ENCODE measurements around the gene CLTC. TPM values are rescaled to one million over a fixed set of nuclear protein-coding genes. Genes with fewer than 3 reads are reported as not detected.

CLTC gene
- total and polyA plus RNA-seq, 4 donors, result 274 to 600 (median 318) TPM

GRCh38 chr17:59693582-59693981, 73.9 kb downstream of the CLTC start:
- 83% methylated on average over 5 of the region's 7 CpGs for WGBS (ENCODE audit: insufficient coverage)
- Histone ChIP-seq H3K36me3 (ENCODE audit: control insufficient read depth, insufficient read depth, low read length) (peaks cover 30% of the 10 kb centered on the region), H3K4me3 (ENCODE audit: low read depth, low read length) (no peak overlapping the region)

GRCh38 chr17:59694344-59694743, 74.6 kb downstream of the CLTC start:
- no peak overlapping the region for H3K27ac ChIP-seq (ENCODE audit: low read depth, low read length)
- H3K27me3 ChIP-seq (ENCODE audit: control insufficient read depth, insufficient read depth, low read length), result no peaks in the 10 kb centered on the region
- H3K4me3 ChIP-seq (ENCODE audit: low read depth, low read length), result no peak overlapping the region
- peaks cover 32% of the 10 kb centered on the region for H3K36me3 ChIP-seq (ENCODE audit: control insufficient read depth, insufficient read depth, low read length)
- H3K9me3 ChIP-seq (ENCODE audit: control insufficient read depth, insufficient read depth, low read length), result no peaks in the 10 kb centered on the region
- DNase-seq (ENCODE audit: low read depth in 4 of 6, low spot score in 6 of 6), result no peak
- whole genome bisulfite sequencing (ENCODE audit: insufficient coverage), result no CpG with 5 or more reads among the region's 2 CpGs
- no peaks in the 10 kb centered on the region for H3K4me1 ChIP-seq (ENCODE audit: control insufficient read depth, insufficient read depth, low read length)

More at GRCh38 chr17:59693582-59693981, 73.9 kb downstream of the CLTC start:
- Histone ChIP-seq H3K27me3 (ENCODE audit: control insufficient read depth, insufficient read depth, low read length) (no peaks in the 10 kb centered on the region), H3K27ac (ENCODE audit: low read depth, low read length) (no peak overlapping the region), H3K4me1 (ENCODE audit: control insufficient read depth, insufficient read depth, low read length) (no peaks in the 10 kb centered on the region), H3K9me3 (ENCODE audit: control insufficient read depth, insufficient read depth, low read length) (no peaks in the 10 kb centered on the region)
- no peak for DNase-seq (ENCODE audit: low read depth in 4 of 6, low spot score in 6 of 6)

- no peaks in the 10 kb centered on the region for H3K27me3 ChIP-seq (ENCODE audit: control insufficient read depth, insufficient read depth, low read length)
- no peaks in the 10 kb centered on the region for H3K9me3 ChIP-seq (ENCODE audit: control insufficient read depth, insufficient read depth, low read length)
- H3K4me1 ChIP-seq (ENCODE audit: control insufficient read depth, insufficient read depth, low read length), result no peaks in the 10 kb centered on the region
- H3K36me3 ChIP-seq (ENCODE audit: control insufficient read depth, insufficient read depth, low read length), result peaks cover 37% of the 10 kb centered on the region
- no peak overlapping the region for H3K4me3 ChIP-seq (ENCODE audit: low read depth, low read length)
- 100% methylated on average over 1 of the region's 3 CpGs for whole genome bisulfite sequencing (ENCODE audit: insufficient coverage)
- DNase-seq (ENCODE audit: low read depth in 4 of 6, low spot score in 6 of 6), result no peak
- no peak overlapping the region for H3K27ac ChIP-seq (ENCODE audit: low read depth, low read length)
Measured at GRCh38 chr17:59695945-59696681, 76.4 kb downstream of the CLTC start.

- H3K4me1 ChIP-seq (ENCODE audit: control insufficient read depth, insufficient read depth, low read length), result no peaks in the 10 kb centered on the region
- H3K27ac ChIP-seq (ENCODE audit: low read depth, low read length), result no peak overlapping the region
- no peaks in the 10 kb centered on the region for H3K27me3 ChIP-seq (ENCODE audit: control insufficient read depth, insufficient read depth, low read length)
- H3K36me3 ChIP-seq (ENCODE audit: control insufficient read depth, insufficient read depth, low read length), result peaks cover 32% of the 10 kb centered on the region
- no peak for DNase-seq (ENCODE audit: low read depth in 4 of 6, low spot score in 6 of 6)
- no CpG with 5 or more reads among the region's 2 CpGs for WGBS (ENCODE audit: insufficient coverage)
- no peaks in the 10 kb centered on the region for H3K9me3 ChIP-seq (ENCODE audit: control insufficient read depth, insufficient read depth, low read length)
- H3K4me3 ChIP-seq (ENCODE audit: low read depth, low read length), result no peak overlapping the region
Measured at GRCh38 chr17:59696682-59697277, 77.1 kb downstream of the CLTC start.

GRCh38 chr17:59698143-59698542, 78.4 kb downstream of the CLTC start:
- WGBS (ENCODE audit: insufficient coverage), result 80% methylated on average over 1 of the region's 4 CpGs
- peaks cover 22% of the 10 kb centered on the region for H3K36me3 ChIP-seq (ENCODE audit: control insufficient read depth, insufficient read depth, low read length)
- no peak overlapping the region for H3K27ac ChIP-seq (ENCODE audit: low read depth, low read length)
- no peaks in the 10 kb centered on the region for H3K4me1 ChIP-seq (ENCODE audit: control insufficient read depth, insufficient read depth, low read length)
- no peaks in the 10 kb centered on the region for H3K9me3 ChIP-seq (ENCODE audit: control insufficient read depth, insufficient read depth, low read length)
- H3K4me3 ChIP-seq (ENCODE audit: low read depth, low read length), result no peak overlapping the region
- DNase-seq (ENCODE audit: low read depth in 4 of 6, low spot score in 6 of 6), result no peak
- H3K27me3 ChIP-seq (ENCODE audit: control insufficient read depth, insufficient read depth, low read length), result no peaks in the 10 kb centered on the region

GRCh38 chr17:59699218-59699617, 79.5 kb downstream of the CLTC start:
- 95% methylated on average over 5 of the region's 7 CpGs for WGBS (ENCODE audit: insufficient coverage)
- DNase-seq (ENCODE audit: low read depth in 4 of 6, low spot score in 6 of 6), result no peak
- Histone ChIP-seq H3K36me3 (ENCODE audit: control insufficient read depth, insufficient read depth, low read length) (peaks cover 17% of the 10 kb centered on the region), H3K9me3 (ENCODE audit: control insufficient read depth, insufficient read depth, low read length) (no peaks in the 10 kb centered on the region), H3K4me3 (ENCODE audit: low read depth, low read length) (no peak overlapping the region), H3K27ac (ENCODE audit: low read depth, low read length) (no peak overlapping the region), H3K27me3 (ENCODE audit: control insufficient read depth, insufficient read depth, low read length) (no peaks in the 10 kb centered on the region), H3K4me1 (ENCODE audit: control insufficient read depth, insufficient read depth, low read length) (no peaks in the 10 kb centered on the region)

- Histone ChIP-seq H3K27ac (ENCODE audit: low read depth, low read length) (no peak overlapping the region), H3K9me3 (ENCODE audit: control insufficient read depth, insufficient read depth, low read length) (no peaks in the 10 kb centered on the region), H3K36me3 (ENCODE audit: control insufficient read depth, insufficient read depth, low read length) (peaks cover 17% of the 10 kb centered on the region), H3K27me3 (ENCODE audit: control insufficient read depth, insufficient read depth, low read length) (no peaks in the 10 kb centered on the region), H3K4me1 (ENCODE audit: control insufficient read depth, insufficient read depth, low read length) (no peaks in the 10 kb centered on the region), H3K4me3 (ENCODE audit: low read depth, low read length) (no peak overlapping the region)
- 88% methylated on average over 3 of the region's 6 CpGs for WGBS (ENCODE audit: insufficient coverage)
- DNase-seq (ENCODE audit: low read depth in 4 of 6, low spot score in 6 of 6), result no peak
Measured at GRCh38 chr17:59699786-59700185, 80.1 kb downstream of the CLTC start.

GRCh38 chr17:59702304-59702703, 82.6 kb downstream of the CLTC start:
- no peak for DNase-seq (ENCODE audit: low read depth in 4 of 6, low spot score in 6 of 6)
- H3K27ac ChIP-seq (ENCODE audit: low read depth, low read length), result no peak overlapping the region
- peaks cover 10% of the 10 kb centered on the region for H3K36me3 ChIP-seq (ENCODE audit: control insufficient read depth, insufficient read depth, low read length)
- WGBS (ENCODE audit: insufficient coverage), result no CpG with 5 or more reads among the region's 7 CpGs
- no peaks in the 10 kb centered on the region for H3K9me3 ChIP-seq (ENCODE audit: control insufficient read depth, insufficient read depth, low read length)
- H3K27me3 ChIP-seq (ENCODE audit: control insufficient read depth, insufficient read depth, low read length), result no peaks in the 10 kb centered on the region
- peaks cover 10% of the 10 kb centered on the region for H3K4me1 ChIP-seq (ENCODE audit: control insufficient read depth, insufficient read depth, low read length)
- H3K4me3 ChIP-seq (ENCODE audit: low read depth, low read length), result no peak overlapping the region

GRCh38 chr17:59707149-59707970, 87.7 kb downstream of the CLTC start, which contains the start of the genes PTRH2 and VMP1:
Gene PTRH2 (minus strand): TSS chr17:59707430. CDS start chr17:59697978, 9,452 bp downstream.
Gene VMP1 (plus strand): TSS chr17:59707654. CDS start chr17:59731447, 23,793 bp downstream.
- no peaks in the 10 kb centered on the region for H3K36me3 ChIP-seq (ENCODE audit: control insufficient read depth, insufficient read depth, low read length)
- under 1% methylated on average over 39 of the region's 45 CpGs for WGBS (ENCODE audit: insufficient coverage)
- H3K4me1 ChIP-seq (ENCODE audit: control insufficient read depth, insufficient read depth, low read length), result peaks cover 10% of the 10 kb centered on the region

More at GRCh38 chr17:59707149-59707970, 87.7 kb downstream of the CLTC start, which contains the start of the genes PTRH2 and VMP1:
- Histone ChIP-seq H3K4me3 (ENCODE audit: low read depth, low read length) (peak within 1 kb of the TSS; percentile 99), H3K27ac (ENCODE audit: low read depth, low read length) (peak within 1 kb of the TSS; percentile 92), H3K9me3 (ENCODE audit: control insufficient read depth, insufficient read depth, low read length) (no peaks in the 10 kb centered on the region), H3K27me3 (ENCODE audit: control insufficient read depth, insufficient read depth, low read length) (no peaks in the 10 kb centered on the region)
- DNase-seq (ENCODE audit: low read depth in 4 of 6, low spot score in 6 of 6), result peak; percentile 95 to 100 (median 98)

Measured in spinal cord (tissue), 10 donors.